ENCODE measurements around the gene ZBTB5. TPM values are rescaled to one million over a fixed set of nuclear protein-coding genes. Genes with fewer than 3 reads are reported as not detected.
A peak's percentile ranks its signal among the peaks of the same experiment; 100 is the strongest.

ZBTB5 gene
- total and polyA plus RNA-seq, 2 experiments from 2014 or later: 1.8 to 8.3 TPM

DNA sequence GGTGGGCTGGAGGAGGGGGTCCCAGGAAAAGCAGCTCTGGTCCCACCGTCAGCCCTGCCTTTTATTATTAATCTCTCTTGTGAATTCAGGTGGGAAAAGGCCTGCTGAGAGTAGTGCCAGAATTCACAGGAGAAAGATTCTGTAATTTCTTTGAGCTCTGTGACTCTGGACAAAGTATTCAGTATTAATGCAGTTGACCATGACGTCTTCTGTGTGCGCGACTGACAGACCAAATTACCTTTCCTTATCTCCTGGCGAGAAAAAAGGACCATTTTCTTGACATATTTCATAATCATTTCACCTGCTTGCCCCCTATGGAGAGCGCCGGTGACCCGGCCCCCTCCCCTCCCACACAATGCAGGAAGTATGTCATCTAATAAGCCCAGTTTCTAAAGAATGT lies 69.6 kb downstream of the ZBTB5 start:
- Histone ChIP-seq H4K20me1 (ENCODE audit: insufficient read depth) (no peaks in the 10 kb centered on the region), H3K9me2 (ENCODE audit: insufficient read depth) (no peaks in the 10 kb centered on the region), H2AFZ (no peak overlapping the region), H3K27me3 (replicated peaks; ENCODE audit: insufficient read depth) (no peaks in the 10 kb centered on the region), H3K79me2 (ENCODE audit: insufficient read depth) (no peaks in the 10 kb centered on the region), H3K27ac (no peak overlapping the region), H3K4me1 (ENCODE audit: insufficient read depth) (no peaks in the 10 kb centered on the region), H3K4me3 (no peak overlapping the region), H3F3A (ENCODE audit: insufficient read depth) (no peaks in the 10 kb centered on the region), H3K9me3 (ENCODE audit: low read depth) (no peaks in the 10 kb centered on the region), H3K9ac (no peak overlapping the region), H3K4me2 (ENCODE audit: unreplicated experiment) (no peak overlapping the region), H3K36me3 (ENCODE audit: low read depth) (no peaks in the 10 kb centered on the region)
- DNase-seq: no peak
- WGBS, 2 experiments (ENCODE audit: low coverage in 1 of 2, low lambda C conversion rate in 2 of 2, missing lambda C conversion rate in 2 of 2): 74 to 75% methylated on average over 8 of the region's 8 CpGs
- TF ChIP-seq EZH2phosphoT487 (IDR thresholded peaks at IDR 0.05; ENCODE audit: insufficient read depth, low read depth) (no peak), EZH2 (IDR thresholded peaks at IDR 0.05; ENCODE audit: insufficient read depth, poor library complexity, severe bottlenecking) (no peak)
- in situ Hi-C loops (cut with MboI): no loop called here

DNA sequence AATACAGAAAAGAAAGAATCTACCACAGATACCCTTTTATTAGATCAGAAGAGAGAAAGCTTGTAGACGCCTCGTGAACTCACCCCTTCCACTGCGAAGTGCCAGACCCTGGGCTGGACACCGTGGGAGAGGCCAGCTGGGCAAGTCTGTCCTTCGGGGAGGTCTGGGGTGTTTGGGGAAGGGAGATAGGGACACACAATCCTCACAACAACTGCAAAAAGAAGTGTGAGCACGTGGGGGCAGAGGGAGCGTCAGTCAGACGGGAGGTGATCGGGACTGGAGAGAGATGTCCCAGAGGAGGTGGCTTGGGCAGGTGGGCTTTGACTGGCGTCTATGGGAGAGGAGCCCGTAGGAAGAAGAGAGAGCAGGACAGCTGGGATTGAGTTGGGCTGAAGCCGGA lies 70.0 kb downstream of the ZBTB5 start:
- 57 to 64% methylated on average over 12 of the region's 12 CpGs for WGBS, 2 experiments (ENCODE audit: low coverage in 1 of 2, low lambda C conversion rate in 2 of 2, missing lambda C conversion rate in 2 of 2)
- Histone ChIP-seq H3K9me2 (ENCODE audit: insufficient read depth) (no peaks in the 10 kb centered on the region), H3K79me2 (ENCODE audit: insufficient read depth) (no peaks in the 10 kb centered on the region), H3K4me3 (no peak overlapping the region), H3F3A (ENCODE audit: insufficient read depth) (no peaks in the 10 kb centered on the region), H3K36me3 (ENCODE audit: low read depth) (no peaks in the 10 kb centered on the region), H3K4me1 (ENCODE audit: insufficient read depth) (no peaks in the 10 kb centered on the region), H3K27ac (no peak overlapping the region), H3K9me3 (ENCODE audit: low read depth) (no peaks in the 10 kb centered on the region), H4K20me1 (ENCODE audit: insufficient read depth) (no peaks in the 10 kb centered on the region), H3K27me3 (replicated peaks; ENCODE audit: insufficient read depth) (no peaks in the 10 kb centered on the region), H3K4me2 (ENCODE audit: unreplicated experiment) (no peak overlapping the region), H2AFZ (no peak overlapping the region), H3K9ac (no peak overlapping the region)
- DNase-seq: no peak
- in situ Hi-C loops (cut with MboI): no loop called here
- TF ChIP-seq EZH2phosphoT487 (IDR thresholded peaks at IDR 0.05; ENCODE audit: insufficient read depth, low read depth) (no peak), EZH2 (IDR thresholded peaks at IDR 0.05; ENCODE audit: insufficient read depth, poor library complexity, severe bottlenecking) (no peak)

DNA sequence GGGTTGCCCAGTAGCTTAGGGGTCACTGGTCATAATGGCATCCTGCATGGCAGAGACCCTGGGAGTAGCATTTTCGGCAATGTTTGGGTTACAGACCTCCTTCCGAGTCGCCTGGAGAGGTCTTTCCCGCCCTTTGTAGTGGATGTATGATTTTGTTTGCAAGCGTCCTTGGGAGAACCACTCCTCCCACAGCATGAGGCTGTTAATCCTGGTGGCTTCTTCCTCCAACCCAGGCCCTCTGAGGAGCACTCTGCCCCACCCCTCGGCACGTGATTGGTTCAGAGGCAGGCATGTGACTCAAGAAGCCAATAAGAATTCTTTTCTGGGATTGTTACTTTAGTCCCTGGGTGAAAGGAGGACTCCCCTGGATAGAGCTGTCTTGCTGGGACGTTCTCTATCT lies 73.0 kb downstream of the ZBTB5 start:
- H3K4me3 ChIP-seq: no peak overlapping the region
- in situ Hi-C loops (cut with MboI): no loop called here
- no peaks in the 10 kb centered on the region for H3K27me3 ChIP-seq (replicated peaks; ENCODE audit: insufficient read depth)
- TF ChIP-seq EZH2phosphoT487 (IDR thresholded peaks at IDR 0.05; ENCODE audit: insufficient read depth, low read depth) (no peak), EZH2 (IDR thresholded peaks at IDR 0.05; ENCODE audit: insufficient read depth, poor library complexity, severe bottlenecking) (no peak)
- WGBS, 2 experiments (ENCODE audit: low coverage in 1 of 2, low lambda C conversion rate in 2 of 2, missing lambda C conversion rate in 2 of 2): 73 to 80% methylated on average over 8 of the region's 8 CpGs
- H3K4me2 ChIP-seq (ENCODE audit: unreplicated experiment): no peak overlapping the region
- H3K27ac ChIP-seq: no peak overlapping the region
- H3K9me3 ChIP-seq (ENCODE audit: low read depth): no peaks in the 10 kb centered on the region
- no peaks in the 10 kb centered on the region for H3F3A ChIP-seq (ENCODE audit: insufficient read depth)
- no peaks in the 10 kb centered on the region for H3K4me1 ChIP-seq (ENCODE audit: insufficient read depth)
- DNase-seq: no peak
- H4K20me1 ChIP-seq (ENCODE audit: insufficient read depth): no peaks in the 10 kb centered on the region
- no peak overlapping the region for H2AFZ ChIP-seq
- H3K9me2 ChIP-seq (ENCODE audit: insufficient read depth): no peaks in the 10 kb centered on the region
- H3K79me2 ChIP-seq (ENCODE audit: insufficient read depth): no peaks in the 10 kb centered on the region
- H3K9ac ChIP-seq: no peak overlapping the region
- no peaks in the 10 kb centered on the region for H3K36me3 ChIP-seq (ENCODE audit: low read depth)

DNA sequence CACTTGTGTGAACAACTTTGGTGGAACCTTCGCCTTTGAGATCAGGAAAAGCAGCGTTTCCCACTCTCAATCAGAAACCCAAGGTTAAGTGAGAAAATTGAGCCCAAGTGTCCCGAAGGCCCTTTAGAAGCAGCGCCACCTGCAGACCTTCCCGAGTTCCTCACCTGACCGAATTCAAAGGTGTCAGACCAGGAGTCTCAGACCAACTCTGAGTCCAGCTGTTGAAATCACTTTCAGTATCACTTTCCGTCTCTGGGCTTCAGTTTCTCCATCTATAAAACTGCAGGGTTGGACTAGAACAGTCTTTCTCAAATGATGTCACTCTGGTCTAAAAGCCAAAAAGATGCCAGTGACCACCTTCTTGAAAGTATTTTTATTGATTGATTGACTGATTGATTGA lies 74.5 kb downstream of the ZBTB5 start:
- no peak overlapping the region for H3K27ac ChIP-seq
- H3K4me1 ChIP-seq (ENCODE audit: insufficient read depth): no peaks in the 10 kb centered on the region
- H3F3A ChIP-seq (ENCODE audit: insufficient read depth): no peaks in the 10 kb centered on the region
- H4K20me1 ChIP-seq (ENCODE audit: insufficient read depth): no peaks in the 10 kb centered on the region
- DNase-seq: peak; percentile 10
- in situ Hi-C loops (cut with MboI): no loop called here
- 28 to 44% methylated on average over 7 of the region's 7 CpGs for WGBS, 2 experiments (ENCODE audit: low coverage in 1 of 2, low lambda C conversion rate in 2 of 2, missing lambda C conversion rate in 2 of 2)
- no peak overlapping the region for H3K9ac ChIP-seq
- no peaks in the 10 kb centered on the region for H3K9me3 ChIP-seq (ENCODE audit: low read depth)
- H3K4me2 ChIP-seq (ENCODE audit: unreplicated experiment): no peak overlapping the region
- no peaks in the 10 kb centered on the region for H3K79me2 ChIP-seq (ENCODE audit: insufficient read depth)
- H3K36me3 ChIP-seq (ENCODE audit: low read depth): no peaks in the 10 kb centered on the region
- no peaks in the 10 kb centered on the region for H3K9me2 ChIP-seq (ENCODE audit: insufficient read depth)
- H2AFZ ChIP-seq: no peak overlapping the region
- no peaks in the 10 kb centered on the region for H3K27me3 ChIP-seq (replicated peaks; ENCODE audit: insufficient read depth)
- H3K4me3 ChIP-seq: no peak overlapping the region
- no peak for TF ChIP-seq EZH2phosphoT487 (IDR thresholded peaks at IDR 0.05; ENCODE audit: insufficient read depth, low read depth)
- no peak for TF ChIP-seq EZH2 (IDR thresholded peaks at IDR 0.05; ENCODE audit: insufficient read depth, poor library complexity, severe bottlenecking)

Other genes with a start within 250 kb of the ZBTB5 start
- 146 and 160 TPM in 2 replicates for gene GRHPR, start 42.8 kb downstream of the ZBTB5 start, total RNA-seq (2014; rRNA removed; shearing (Covaris generic))
- gene GRHPR, start 42.8 kb downstream of the ZBTB5 start, polyA plus RNA-seq (2016; fragmentation: Nextera tagmentation; extraction: Ambion mirVana): 124 and 125 TPM in 2 replicates
- gene POLR1E, start 20.5 kb upstream of the ZBTB5 start, total RNA-seq (2014; rRNA removed; shearing (Covaris generic)): 27.5 and 27.8 TPM in 2 replicates
- 16.5 and 16.9 TPM in 2 replicates for gene POLR1E, start 20.5 kb upstream of the ZBTB5 start, polyA plus RNA-seq (2016; fragmentation: Nextera tagmentation; extraction: Ambion mirVana)
- gene FBXO10, start 110.9 kb upstream of the ZBTB5 start, total RNA-seq (2014; rRNA removed; shearing (Covaris generic)): 2.9 and 9.9 TPM in 2 replicates
- 4.4 and 4.5 TPM in 2 replicates for gene FBXO10, start 110.9 kb upstream of the ZBTB5 start, polyA plus RNA-seq (2016; fragmentation: Nextera tagmentation; extraction: Ambion mirVana)
- gene TOMM5, start 127.1 kb upstream of the ZBTB5 start, total RNA-seq (2014; rRNA removed; shearing (Covaris generic)): 122 and 130 TPM in 2 replicates
- gene TOMM5, start 127.1 kb upstream of the ZBTB5 start, polyA plus RNA-seq (2016; fragmentation: Nextera tagmentation; extraction: Ambion mirVana): 282 and 288 TPM in 2 replicates
- not detected in 2 replicates for gene FRMPD1, start 185.5 kb upstream of the ZBTB5 start, total RNA-seq (2014; rRNA removed; shearing (Covaris generic))
- not detected in 2 replicates for gene FRMPD1, start 185.5 kb upstream of the ZBTB5 start, polyA plus RNA-seq (2016; fragmentation: Nextera tagmentation; extraction: Ambion mirVana)

Measured in GM23248 (cell line).